Endothelial cell of umbilical vein (primary cell): ENCODE results near the gene CCDC167. TPM values are rescaled to one million over a fixed set of nuclear protein-coding genes. Genes with fewer than 3 reads are reported as not detected.

Source experiments
- BruUV-seq: library from RNA; stranded (reverse); fragments of 400-500 nt; replicated peaks from 2 replicates; lab custom pipeline; 2021; lab: Mats Ljungman, UMichigan
- CTCF ChIA-PET: fragments of 300-600, 350-600 bp; sonication (Branson Sonifier 250); formaldehyde crosslinking; loops from one replicate; lab custom pipeline; 2021; ENCODE audit warnings: antibody characterized with exemption, inconsistent platforms; lab: Charles Lee
- POLR2A ChIA-PET: fragments of 300-600, 350-600 bp; sonication (Branson Sonifier 250); formaldehyde crosslinking; loops from one replicate; lab custom pipeline; 2021; ENCODE audit warnings: antibody characterized with exemption, inconsistent platforms; lab: Charles Lee
- DNase-seq: peaks from one replicate; pipeline ENCODE4 v3.0.0-alpha.2; 2011; ENCODE audit warnings: low read depth, low spot score
- FAIRE-seq: peaks from 2 replicates; lab custom pipeline; 2011; peaks lifted over from hg19 to GRCh38; lab: Jason Lieb, UNC
- H2AFZ ChIP-seq: 2 replicates; pipeline ENCODE4 v1.6.0; 2012; ENCODE audit warnings: low read depth, low read length, control low read depth, inconsistent platforms
- H3K27ac ChIP-seq: 2 replicates; pipeline ENCODE4 v1.5.1; 2011; ENCODE audit warnings: low read depth, mild to moderate bottlenecking, control low read depth, low read length, moderate library complexity; ENCODE audit not compliant: insufficient read depth
- H3K27me3 ChIP-seq, 2 experiments: 2 replicates each; pipeline versions ENCODE4 v1.6.0 to v1.6.1; 2011; ENCODE audit warnings: low read length in 2 of 2, mixed read lengths in 1 of 2; ENCODE audit not compliant: control insufficient read depth in 2 of 2, insufficient read depth in 2 of 2
- H3K36me3 ChIP-seq, 2 experiments: 2 replicates in 1 of 2; 3 replicates in 1 of 2; pipeline ENCODE4 v1.5.1; 2011; ENCODE audit warnings: low read length in 2 of 2, mild to moderate bottlenecking in 1 of 2, moderate library complexity in 1 of 2; ENCODE audit not compliant: control insufficient read depth in 2 of 2, insufficient read depth in 2 of 2; ENCODE audit errors: extremely low read depth in 1 of 2
- H3K4me1 ChIP-seq: 3 replicates; pipeline ENCODE4 v1.5.1; 2011; ENCODE audit warnings: mild to moderate bottlenecking, low read length; ENCODE audit not compliant: control insufficient read depth, insufficient read depth; ENCODE audit errors: extremely low read depth
- H3K4me2 ChIP-seq: 2 replicates; pipeline ENCODE4 v1.6.1; 2011; ENCODE audit warnings: low read length, control low read depth, mixed read lengths; ENCODE audit not compliant: insufficient read depth
- H3K4me3 ChIP-seq, 3 experiments: fragments of 200-600 bp in 1 of 3; sonication (generic), shearing (Covaris generic) in 1 of 3; replicated peaks in 1 of 3; 2 replicates each; pipeline ENCODE4 v1.5.1; 2011 to 2016; ENCODE audit warnings: control low read depth in 3 of 3, low read length in 3 of 3, mild to moderate bottlenecking in 2 of 3, inconsistent platforms in 1 of 3, low read depth in 1 of 3, moderate library complexity in 1 of 3; ENCODE audit not compliant: insufficient read depth in 1 of 3
- H3K79me2 ChIP-seq: 2 replicates; pipeline ENCODE4 v1.6.0; 2012; ENCODE audit warnings: low read length, inconsistent platforms; ENCODE audit not compliant: control insufficient read depth, insufficient read depth
- H3K9ac ChIP-seq: replicated peaks from 2 replicates; pipeline ENCODE3; 2011; ENCODE audit warnings: low read length, control low read depth; ENCODE audit not compliant: insufficient read depth; ENCODE audit errors: extremely low read depth
- H3K9me1 ChIP-seq: replicated peaks from 3 replicates; pipeline ENCODE4 v1.6.0; 2011; ENCODE audit warnings: mild to moderate bottlenecking, low read length; ENCODE audit not compliant: control insufficient read depth, insufficient read depth; ENCODE audit errors: extremely low read depth
- H3K9me3 ChIP-seq: replicated peaks from 2 replicates; pipeline ENCODE4 v1.5.1; 2012; ENCODE audit warnings: low read length, inconsistent platforms; ENCODE audit not compliant: control insufficient read depth, insufficient read depth
- H4K20me1 ChIP-seq: replicated peaks from 2 replicates; pipeline ENCODE3; 2011; ENCODE audit warnings: mild to moderate bottlenecking, low read length; ENCODE audit not compliant: control insufficient read depth, insufficient read depth; ENCODE audit errors: extremely low read depth
- EZH2 ChIP-seq: IDR thresholded peaks from 2 replicates; pipeline ENCODE4 v1.6.1; 2012; ENCODE audit warnings: borderline replicate concordance, low read depth, mild to moderate bottlenecking, moderate library complexity, low read length, inconsistent platforms; ENCODE audit not compliant: severe bottlenecking
- FOS ChIP-seq: IDR thresholded peaks from 2 replicates; pipeline ENCODE4 v1.6.1; 2011; ENCODE audit warnings: mild to moderate bottlenecking, low read length, moderate library complexity, borderline replicate concordance; ENCODE audit not compliant: insufficient read depth
- GATA2 ChIP-seq: IDR thresholded peaks from 2 replicates; pipeline ENCODE4 v1.7.0; 2011; ENCODE audit warnings: low read depth, mild to moderate bottlenecking, moderate library complexity, mixed read lengths, low read length; ENCODE audit not compliant: insufficient read length, insufficient read depth
- JUN ChIP-seq: IDR thresholded peaks from 2 replicates; pipeline ENCODE4 v1.6.1; 2011; ENCODE audit warnings: borderline replicate concordance, low read depth; ENCODE audit not compliant: insufficient read length, insufficient read depth
- MAX ChIP-seq: IDR thresholded peaks from 2 replicates; pipeline ENCODE4 v1.6.1; 2011; ENCODE audit not compliant: insufficient read depth, insufficient read length
- MYC ChIP-seq: IDR thresholded peaks from one replicate; pipeline ENCODE4 v1.6.1; 2011; ENCODE audit warnings: mild to moderate bottlenecking, low read depth, low read length
- POLR2A ChIP-seq: IDR thresholded peaks from 2 replicates; pipeline ENCODE4 v1.6.1; 2012; ENCODE audit warnings: low read depth, mild to moderate bottlenecking, control low read depth, low read length
- POLR2AphosphoS5 ChIP-seq: IDR thresholded peaks from 2 replicates; pipeline ENCODE4 v1.6.1; 2012; ENCODE audit warnings: low read depth, mild to moderate bottlenecking, control low read depth, low read length, moderate library complexity; ENCODE audit not compliant: insufficient read depth
- dilution Hi-C: fragments of 300-500 bp; cut with MboI; formaldehyde crosslinking; loops from one replicate; pipeline ENCODE4 v1.15.0; 2019; ENCODE audit warnings: low sequenced_read_pairs; ENCODE audit not compliant: extremely low pct_ligation_motif_present
- intact Hi-C: fragments of 100-400 bp; cut with micrococcal nuclease; formaldehyde crosslinking; loops from one replicate; pipeline ENCODE4 v1.10.0; 2022
- polyA plus RNA-seq, 4 experiments: library from polyadenylated mRNA; depleted of rRNA in 3 of 4; stranded (reverse) in 3 of 4; unstranded in 1 of 4; fragments of >200 nt; gene quantifications; 2 replicates each; pipeline versions ENCODE4 v1.2.1 to v1.2.3, GENCODE V29; 2011 to 2012; ENCODE audit warnings: missing spikeins in 1 of 4
- total RNA-seq: library from RNA; stranded (reverse); gene quantifications from 2 replicates; pipeline ENCODE4 v1.2.3, GENCODE V29; 2021
- TF ChIP-seq, protein P1 (sequence below), 2 donors: IDR thresholded peaks; 1 replicate in 1 of 2; 2 replicates in 1 of 2; pipeline ENCODE4 v1.5.1; 2011; ENCODE audit warnings: low read length in 2 of 2, mild to moderate bottlenecking in 2 of 2, moderate library complexity in 2 of 2, control low read depth in 1 of 2, inconsistent platforms in 1 of 2, low read depth in 1 of 2; ENCODE audit not compliant: insufficient read depth in 1 of 2; ENCODE audit errors: extremely low read depth in 1 of 2

CCDC167 gene
- total and polyA plus RNA-seq, 2 donors (not counting 3 experiments of a cell fraction or from before 2014, with no cell fraction given): 46.6 to 105 TPM

GRCh38 chr6:37516076-37516919 lies 16.6 kb upstream of the CCDC167 start:
- Histone ChIP-seq H4K20me1 (no peaks in the 10 kb centered on the region), H3K4me2 (no peak overlapping the region), H3K4me3 (no peak overlapping the region), H3K36me3 (no peaks in the 10 kb centered on the region), H3K27ac (no peak overlapping the region), H2AFZ (no peak overlapping the region), H3K9me1 (no peaks in the 10 kb centered on the region), H3K9me3 (no peaks in the 10 kb centered on the region), H3K79me2 (no peaks in the 10 kb centered on the region), H3K27me3 (peaks cover 22 to 29% of the 10 kb centered on the region in 2 experiments), H3K9ac (no peak overlapping the region), H3K4me1 (no peaks in the 10 kb centered on the region)
- BruUV-seq: no TSS peak
- dilution Hi-C loops (no loop called here), intact Hi-C loops (no loop called here)
- FAIRE-seq: no peak
- DNase-seq: no peak
- ChIA-PET POLR2A (no interaction called here), CTCF (interaction anchor here (1.1 to 1.4 kb wide), 2 partner anchors 9 to 13 kb away, joined by 3 to 4 read pairs; no protein-coding TSS in a partner anchor)
- TF ChIP-seq MYC (no peak), POLR2AphosphoS5 (no peak), POLR2A (no peak), EZH2 (no peak), MAX (no peak), GATA2 (no peak), JUN (no peak), FOS (no peak)
- TF ChIP-seq, protein P1, sequence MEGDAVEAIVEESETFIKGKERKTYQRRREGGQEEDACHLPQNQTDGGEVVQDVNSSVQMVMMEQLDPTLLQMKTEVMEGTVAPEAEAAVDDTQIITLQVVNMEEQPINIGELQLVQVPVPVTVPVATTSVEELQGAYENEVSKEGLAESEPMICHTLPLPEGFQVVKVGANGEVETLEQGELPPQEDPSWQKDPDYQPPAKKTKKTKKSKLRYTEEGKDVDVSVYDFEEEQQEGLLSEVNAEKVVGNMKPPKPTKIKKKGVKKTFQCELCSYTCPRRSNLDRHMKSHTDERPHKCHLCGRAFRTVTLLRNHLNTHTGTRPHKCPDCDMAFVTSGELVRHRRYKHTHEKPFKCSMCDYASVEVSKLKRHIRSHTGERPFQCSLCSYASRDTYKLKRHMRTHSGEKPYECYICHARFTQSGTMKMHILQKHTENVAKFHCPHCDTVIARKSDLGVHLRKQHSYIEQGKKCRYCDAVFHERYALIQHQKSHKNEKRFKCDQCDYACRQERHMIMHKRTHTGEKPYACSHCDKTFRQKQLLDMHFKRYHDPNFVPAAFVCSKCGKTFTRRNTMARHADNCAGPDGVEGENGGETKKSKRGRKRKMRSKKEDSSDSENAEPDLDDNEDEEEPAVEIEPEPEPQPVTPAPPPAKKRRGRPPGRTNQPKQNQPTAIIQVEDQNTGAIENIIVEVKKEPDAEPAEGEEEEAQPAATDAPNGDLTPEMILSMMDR (IDR thresholded peaks at IDR 0.05; ENCODE audit: extremely low read depth in 1 of 2, insufficient read depth in 1 of 2, low read depth in 1 of 2, low read length in 2 of 2): no peak
